IPS DF 19.7 (cell line): ENCODE results near the gene ETS1.
A peak's percentile ranks its signal among the peaks of the same experiment; 100 is the strongest.

Experiments
- DNase-seq: peaks from one replicate; pipeline ENCODE4 v3.0.0-alpha.2; 2013; ENCODE audit warnings: low read depth, low spot score

ETS1 gene

DNA sequence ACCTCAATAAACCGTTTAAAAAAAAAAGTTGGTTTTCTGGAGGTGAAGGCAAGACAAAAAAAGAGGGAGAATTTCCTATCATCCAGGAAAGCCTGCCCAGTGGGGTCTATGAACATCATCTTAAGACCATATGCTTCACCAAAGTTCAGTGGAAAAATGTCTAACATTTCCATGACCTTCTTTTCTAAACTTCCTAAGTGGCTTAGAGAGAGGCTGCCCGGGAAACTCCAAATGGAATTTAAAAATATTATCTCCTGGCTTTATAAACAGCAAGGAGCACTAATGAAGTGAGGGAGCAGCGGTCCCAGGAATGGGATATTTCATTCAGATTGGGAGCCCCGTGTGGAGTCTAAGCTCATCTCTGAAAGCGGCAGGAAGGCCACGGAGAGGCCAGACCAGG, 46.9 kb downstream of the ETS1 start:
- DNase-seq = no peak

DNA sequence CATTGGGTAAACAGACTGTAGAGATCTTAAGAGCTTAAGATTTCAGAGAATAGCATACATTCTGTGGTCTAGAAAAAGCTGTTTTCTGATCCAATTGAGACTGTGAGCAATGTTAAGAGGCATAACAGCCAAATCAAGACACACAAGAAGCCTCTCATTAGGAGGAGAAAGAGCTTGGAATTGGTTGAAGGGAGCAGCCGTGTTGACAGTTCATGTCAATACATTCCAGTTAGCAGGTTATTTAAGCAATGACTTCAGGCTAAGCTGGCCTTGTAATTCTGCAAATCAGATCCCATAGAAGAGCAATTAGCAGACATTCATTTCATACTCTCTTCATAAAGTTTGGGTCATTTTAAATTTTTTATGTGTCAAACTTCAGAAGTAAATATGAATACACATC, 50.9 kb downstream of the ETS1 start:
- no peak for DNase-seq

DNA sequence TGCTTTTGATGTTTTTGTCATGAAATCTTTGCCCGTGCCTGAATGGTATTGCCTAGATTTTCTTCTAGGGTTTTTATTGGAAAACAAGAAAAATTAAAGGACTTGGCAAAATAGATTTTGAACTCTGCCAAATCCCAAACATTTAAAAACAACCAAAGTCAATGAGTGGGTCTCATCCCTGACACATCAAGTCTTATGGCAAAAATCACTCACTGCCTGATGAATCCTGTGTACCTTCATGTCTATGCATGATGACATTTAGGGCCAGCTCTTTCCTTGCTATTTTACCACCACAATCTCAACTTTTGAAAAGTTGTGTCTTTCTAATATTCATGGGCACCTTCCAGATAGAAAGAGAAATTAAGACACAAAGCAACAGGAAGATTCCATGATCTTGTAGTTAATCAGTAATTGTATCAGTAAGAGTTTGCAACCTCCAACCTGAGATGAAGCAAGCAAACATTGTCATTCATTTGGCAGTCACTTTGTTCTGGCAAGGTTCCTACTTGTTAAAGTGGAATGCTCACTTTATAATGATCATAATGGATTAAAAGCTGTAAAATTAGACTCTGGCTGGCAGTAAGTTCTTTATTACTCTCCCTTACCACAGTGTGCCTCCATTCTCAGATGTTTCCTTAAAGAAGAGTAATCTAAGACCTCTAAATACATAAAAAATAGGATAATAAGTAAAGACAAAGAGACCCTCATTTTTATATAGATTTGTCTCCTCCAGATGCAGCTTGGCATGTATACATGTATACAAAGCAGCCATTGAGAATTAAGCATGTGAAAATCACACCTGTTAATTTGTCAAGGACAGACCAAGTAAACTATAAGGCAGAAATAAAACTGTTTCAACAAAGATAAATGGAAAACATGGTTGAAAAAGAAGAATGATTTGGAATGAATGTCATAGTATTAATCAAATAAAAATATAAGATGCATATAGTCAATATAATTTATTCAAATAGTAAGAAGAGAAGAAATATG, 51.6 kb downstream of the ETS1 start:
- no peak for DNase-seq

DNA sequence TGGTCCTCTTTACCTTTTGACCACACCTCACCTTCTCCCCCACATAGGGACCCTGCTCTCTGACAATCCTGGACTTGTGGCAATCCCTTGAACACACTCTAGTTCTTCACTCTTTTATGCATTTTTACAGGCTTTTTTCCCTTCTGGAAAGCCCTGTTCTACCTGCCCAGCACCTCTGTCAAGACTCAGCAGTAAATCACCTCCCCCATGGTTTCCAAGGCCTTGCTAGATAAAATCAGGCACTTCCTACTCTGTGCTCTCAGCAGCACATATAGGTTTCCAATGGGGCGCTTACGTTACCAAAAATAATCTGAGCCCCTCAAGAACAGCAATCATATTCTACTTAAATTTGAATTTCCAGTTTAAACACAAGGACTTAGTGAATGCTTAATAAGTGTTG, 53.9 kb downstream of the ETS1 start:
- no peak for DNase-seq

DNA sequence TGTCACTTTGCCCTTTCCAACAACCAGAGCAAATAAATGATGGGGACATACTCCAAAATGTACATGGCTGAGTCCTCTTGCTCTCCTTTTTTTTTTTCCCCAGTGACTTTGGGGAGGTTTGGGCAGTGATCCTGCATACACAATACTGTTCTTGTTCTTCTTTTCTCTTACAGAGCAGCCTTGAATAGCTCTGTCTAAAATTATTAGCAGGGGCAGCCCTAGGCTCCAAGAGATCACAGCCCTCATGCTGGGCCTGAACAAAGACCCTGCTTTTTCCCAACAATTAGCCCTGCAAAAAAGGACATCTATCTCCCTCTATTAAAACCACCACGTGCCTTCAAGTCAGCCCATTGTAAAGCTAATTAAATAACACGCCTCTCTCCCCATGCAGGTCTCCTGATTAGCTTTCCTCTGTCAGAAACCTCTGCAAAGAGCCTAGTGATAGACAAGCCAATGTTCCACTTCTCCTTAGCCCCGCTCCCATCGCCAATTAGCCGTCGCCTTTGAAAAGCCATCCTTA, 54.7 kb downstream of the ETS1 start:
- DNase-seq = peak; percentile 56

DNA sequence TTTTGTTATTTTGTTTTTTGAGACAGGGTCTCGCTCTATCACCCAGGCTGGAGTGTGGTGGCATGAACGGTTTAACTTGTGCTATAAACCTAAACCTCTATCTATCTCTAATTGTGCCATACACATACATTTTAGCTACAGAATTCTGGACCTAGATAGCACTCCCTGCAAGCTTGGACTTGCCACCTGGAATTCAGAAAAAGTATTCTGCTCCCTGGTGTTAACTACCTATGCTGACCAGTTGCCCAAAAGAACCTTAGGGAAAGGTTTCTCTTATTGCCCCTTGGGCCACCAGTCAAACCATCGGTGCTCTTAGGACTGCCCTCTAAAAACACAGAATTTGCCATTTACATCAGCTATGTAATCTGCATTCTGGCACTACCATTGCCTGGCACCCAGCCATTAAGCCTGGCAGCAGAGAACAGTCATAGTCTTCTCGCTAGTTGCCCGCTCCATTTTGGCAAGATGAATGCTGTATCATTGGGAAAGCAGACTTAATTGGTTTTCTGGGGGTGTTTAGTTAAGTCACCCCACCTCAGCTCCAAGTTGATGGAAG, 55.3 kb downstream of the ETS1 start:
- no peak for DNase-seq

DNA sequence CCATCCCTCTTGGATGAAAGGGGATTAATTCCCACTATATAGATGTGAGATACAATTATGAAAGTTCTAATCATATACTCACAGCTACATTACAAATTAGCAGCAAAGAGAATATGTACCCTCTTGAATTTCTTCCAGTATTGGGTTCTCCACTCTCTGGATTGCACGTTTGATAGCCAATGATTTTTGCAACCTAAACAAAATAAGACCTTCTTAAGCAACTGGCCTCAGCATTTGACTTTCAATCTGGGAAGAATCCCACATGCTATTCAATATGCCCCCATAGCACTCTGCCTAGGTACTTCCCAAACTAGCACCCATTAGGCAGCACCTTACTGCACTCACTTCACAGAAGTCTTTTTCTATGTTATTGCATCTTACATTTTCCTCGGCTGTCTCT, 55.8 kb downstream of the ETS1 start:
- DNase-seq = no peak

DNA sequence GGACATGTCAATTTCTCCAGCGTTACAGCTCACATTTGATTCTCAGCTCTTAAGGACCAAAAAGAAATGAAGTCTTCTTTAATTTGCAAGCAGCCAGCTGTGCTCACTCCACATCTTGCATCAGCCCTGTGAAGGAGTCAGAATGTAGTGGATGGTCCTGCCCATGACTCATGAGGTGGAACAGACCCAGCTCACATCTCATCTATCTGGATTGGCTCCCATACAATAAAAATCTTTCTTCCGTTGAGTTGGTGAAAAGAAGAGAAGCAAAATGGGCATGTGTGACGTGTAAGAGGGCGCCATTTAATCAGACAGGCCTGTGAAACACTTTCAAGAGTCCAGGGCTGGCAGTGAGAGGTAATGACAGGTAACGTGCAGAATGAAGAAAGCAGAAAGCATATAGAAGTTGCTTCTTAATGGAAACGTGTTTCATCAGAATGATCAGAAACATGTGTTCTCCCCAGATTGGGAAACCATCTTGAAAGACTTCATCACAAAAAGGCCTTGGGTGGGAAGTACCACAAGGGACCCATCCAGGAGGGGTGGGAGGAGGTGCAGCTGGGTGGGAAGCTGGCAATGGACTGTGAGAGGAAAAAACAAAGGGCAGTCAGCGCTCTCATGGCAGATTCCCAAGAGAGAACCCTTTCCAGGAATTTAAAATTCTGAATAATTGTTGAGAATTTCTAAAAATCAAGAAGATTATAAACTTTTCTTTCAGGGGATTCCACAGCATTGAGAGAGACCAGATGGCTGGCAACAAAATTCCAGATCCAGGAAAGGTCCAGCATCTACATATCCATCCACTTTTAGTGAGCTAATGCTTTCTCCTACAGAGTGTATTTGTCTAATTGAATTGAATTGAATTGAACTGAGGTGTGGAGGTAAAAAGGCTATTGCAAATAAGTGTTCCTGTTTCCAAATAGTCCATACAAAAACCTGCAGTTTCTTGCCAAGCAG, 57.0 kb downstream of the ETS1 start:
- DNase-seq = no peak

DNA sequence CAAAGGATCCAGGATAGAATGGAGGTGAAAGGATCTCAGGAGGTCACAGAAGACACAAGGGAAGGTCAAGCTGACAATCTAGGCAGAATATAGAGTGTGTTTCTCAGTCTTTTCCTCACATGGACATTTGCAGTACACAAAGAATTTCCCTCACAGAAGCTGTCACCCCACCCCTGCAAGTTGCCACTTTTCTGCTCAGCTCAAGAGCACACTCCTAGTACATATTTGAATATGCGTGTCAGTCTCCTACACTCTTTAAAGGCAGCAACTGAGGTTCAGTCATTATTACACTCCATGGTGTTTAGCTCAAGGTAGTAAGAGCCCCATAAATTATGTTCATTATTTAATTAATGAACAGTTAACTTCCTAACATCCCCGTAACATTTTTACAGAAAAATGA, 59.1 kb downstream of the ETS1 start:
- DNase-seq = no peak

DNA sequence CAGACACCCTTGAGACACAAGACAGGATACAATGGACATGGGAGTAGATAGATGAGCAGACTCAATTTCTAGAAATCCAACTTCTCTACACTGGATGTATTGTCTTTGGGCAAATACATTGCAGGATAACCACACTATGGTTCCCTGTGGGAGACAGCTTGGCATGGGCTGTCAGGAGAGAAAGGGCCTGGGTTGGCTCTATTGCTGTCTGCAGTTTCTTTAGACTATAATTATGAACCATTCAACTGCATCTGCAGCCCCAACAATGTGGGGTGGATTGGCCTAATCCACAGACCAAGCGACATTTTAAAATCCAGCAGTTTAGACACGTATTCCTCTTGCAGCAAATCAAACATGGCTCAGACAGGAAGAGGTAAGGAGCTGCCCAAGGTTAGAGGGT, 60.3 kb downstream of the ETS1 start:
- DNase-seq = no peak

DNA sequence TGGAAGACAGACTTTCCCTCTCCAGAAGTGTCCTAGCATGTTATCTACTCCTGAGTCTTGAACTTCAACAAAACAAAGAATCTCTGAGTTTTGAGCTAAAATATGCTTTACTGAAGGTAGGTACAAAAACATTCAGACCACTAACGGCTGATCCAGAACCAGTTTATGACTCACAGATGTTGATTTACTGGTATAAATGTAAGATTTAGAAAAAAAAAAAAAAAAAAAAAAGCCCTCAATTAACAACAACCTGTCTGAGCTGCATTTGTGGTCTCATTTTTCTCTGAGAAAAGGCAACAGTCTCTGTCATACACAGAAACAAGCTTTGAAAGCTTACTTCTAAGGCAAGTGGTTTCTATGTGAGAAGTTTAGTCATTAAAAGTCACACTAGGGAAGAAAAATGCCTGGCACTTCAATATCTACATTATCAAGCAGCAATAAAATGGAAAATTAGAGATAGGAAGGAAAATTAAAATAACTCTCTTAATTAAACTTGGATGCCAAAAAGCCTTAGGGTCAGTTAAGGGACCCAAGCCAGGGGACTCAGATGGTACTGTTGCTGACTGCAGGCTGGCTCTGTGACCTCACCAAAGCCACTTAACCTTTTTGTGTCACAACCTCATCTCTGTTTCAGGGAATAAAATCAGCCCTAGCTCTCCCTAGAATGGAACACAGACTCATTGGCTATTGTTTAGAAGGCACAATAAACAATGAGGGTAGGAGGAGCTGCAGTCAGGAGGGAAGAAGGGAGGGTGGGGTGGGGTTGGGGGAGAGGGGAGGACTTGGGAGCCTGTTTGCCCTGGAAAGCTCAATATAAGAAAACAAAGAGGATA, 61.7 kb downstream of the ETS1 start:
- DNase-seq = no peak

DNA sequence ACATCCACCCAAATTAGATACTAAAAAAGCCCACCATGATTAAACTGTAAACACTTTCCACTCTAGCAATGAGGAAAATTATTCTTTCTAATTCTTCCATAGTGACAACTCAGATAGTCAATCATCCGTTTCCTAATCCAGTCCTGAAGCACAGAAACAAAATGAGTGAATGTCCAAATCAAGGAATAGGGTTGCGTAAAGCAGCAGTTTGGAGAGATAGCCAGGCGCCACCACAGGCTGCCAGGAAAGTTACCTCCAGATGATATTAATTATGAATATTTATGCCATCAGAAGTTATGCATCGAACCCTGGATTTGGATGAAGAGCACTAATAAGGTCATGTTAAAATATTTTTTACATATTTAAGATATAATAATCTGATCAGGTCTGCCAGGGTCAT, 63.2 kb downstream of the ETS1 start:
- DNase-seq = no peak

DNA sequence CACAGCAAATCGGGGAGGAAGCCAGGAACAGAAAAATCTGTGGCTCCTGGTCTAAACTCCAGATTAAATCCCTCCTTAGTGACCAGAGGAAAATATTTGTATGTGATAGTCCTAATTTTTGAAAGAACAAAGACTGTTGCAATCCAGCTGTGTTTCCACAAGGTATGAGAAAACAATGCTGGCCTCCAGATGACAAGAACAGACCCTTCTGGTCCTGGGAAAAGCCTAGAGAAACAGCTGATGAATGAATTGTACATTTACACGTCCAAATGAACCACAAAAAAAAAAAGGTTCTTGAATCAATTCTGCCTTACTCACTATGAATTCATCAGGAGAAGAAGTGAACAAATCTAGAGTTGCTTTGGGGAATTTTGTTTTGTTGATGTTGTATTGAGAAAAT, 63.7 kb downstream of the ETS1 start:
- DNase-seq = no peak

DNA sequence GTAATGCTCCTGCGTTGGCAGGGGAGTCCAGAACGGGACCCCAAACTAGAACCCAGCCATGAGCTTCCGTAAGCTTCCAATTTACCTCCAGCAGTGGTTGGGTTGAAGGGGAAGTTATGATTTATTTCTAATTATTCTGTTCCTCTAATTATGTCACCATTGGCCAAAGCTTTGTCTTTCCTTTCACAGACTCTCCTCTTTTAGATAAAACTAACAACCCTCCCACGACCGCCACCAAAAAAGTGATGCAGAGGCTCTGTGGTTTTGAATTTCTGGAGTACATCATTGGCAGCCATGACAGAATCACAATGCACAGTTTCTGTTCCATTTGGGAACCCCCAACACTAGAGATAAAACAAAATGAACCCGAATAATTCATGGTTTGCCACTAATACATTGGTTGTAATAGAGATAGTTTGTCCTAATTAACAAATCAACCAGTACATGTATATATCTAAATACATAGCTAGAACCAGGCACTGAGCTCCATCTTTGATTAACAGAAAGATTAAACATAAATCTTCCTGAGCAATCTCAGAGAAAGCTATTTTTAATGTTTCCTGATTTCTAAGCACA, 64.3 kb downstream of the ETS1 start:
- DNase-seq = no peak

DNA sequence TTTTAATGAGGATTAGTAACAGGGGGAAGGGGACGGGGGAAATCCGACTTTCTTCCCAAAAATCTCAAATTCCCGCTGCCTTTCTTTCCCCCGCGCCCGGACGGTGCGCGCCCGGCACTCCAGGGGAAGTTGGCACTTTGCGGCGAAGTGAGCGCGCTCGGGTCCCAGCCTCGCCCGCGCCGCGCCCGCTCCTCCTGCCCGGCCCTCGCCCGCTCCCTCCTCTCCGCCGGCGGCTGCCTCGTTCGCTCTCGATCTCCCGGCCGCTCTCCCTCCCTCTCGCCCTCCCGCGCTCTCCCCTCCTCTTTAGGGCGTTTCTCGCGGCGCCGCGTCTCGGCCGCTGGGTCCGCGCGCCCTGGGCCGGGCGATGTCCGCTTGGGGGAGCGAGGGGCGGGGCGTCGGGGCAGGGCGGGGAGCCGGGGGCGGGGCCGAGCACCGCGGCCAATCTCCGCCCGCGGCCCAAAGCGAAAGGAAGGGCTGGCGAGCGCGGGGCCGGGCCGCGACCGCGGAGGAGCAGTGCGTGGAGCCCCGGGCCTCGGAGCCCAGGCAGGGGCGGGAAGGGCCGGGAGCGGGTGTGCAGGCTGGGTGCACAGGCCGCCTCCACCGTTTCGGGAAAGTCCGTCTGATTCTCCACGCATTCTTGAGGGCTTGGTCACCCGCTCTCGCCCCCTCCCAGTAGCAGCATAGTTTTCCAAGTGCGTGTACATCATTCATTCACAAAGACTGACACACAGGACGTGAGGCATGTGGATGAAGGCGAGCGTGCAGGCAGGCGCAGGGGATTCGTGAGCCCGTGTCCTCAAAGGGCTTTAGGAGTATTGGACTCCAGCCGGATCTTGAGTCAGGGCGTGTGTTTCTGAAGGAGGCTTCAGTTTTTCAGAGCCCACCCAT, 65.1 kb downstream of the ETS1 start:
- DNase-seq = peak; percentile 56

DNA sequence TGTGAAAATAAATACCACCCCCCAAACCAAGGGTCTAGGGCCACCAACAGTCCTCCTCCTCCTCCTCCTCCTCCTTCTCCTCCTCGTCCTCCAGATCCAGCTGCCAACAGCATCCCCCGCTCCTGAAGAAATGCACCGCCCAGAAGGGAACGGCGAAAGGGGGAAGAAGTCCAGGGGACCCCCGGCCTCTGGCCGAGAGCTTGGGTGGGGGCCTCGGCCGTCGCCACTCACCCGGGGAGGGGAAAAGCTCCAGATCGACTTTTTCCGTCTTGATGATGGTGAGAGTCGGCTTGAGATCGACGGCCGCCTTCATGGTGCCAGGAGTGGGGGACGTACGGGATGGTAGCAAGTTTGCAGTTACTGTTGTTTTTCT, 65.7 kb downstream of the ETS1 start:
- DNase-seq = no peak

DNA sequence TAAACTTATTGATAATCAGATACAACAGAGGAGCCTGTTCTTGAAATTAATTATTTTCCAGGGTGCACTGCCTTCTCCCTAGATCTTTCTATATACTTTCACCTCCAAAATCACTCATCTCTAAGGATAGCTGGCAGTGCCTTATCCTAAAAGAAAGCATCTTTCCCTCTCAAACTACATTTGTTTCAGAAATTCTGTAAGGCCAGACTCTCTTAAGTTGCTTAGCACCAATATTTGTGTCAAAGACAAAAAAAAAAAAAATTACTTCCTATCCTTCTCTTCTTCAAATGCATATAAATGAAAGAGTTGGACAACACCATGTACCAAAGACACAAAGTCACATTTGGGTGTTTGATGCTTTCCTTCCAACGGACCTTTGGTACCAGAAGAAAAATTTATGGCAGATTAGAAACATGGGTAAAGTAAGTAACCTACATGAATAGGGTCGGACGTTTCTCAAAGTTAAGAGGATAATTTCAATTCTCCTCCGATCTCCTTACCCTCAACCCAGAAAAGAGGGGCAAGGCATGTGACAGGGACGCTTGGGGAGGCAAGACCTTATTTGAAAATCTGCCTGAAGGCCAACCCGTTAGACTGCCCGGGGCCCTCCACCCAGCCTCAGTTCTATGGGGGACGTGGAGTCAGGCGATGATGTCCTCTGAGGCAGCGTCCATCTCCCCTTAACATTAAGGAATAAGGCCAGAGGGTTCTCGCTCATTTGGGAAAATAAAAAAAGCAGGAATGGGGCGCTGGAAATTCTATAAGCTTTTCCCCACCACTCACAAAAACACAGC, 66.3 kb downstream of the ETS1 start:
- no peak for DNase-seq

DNA sequence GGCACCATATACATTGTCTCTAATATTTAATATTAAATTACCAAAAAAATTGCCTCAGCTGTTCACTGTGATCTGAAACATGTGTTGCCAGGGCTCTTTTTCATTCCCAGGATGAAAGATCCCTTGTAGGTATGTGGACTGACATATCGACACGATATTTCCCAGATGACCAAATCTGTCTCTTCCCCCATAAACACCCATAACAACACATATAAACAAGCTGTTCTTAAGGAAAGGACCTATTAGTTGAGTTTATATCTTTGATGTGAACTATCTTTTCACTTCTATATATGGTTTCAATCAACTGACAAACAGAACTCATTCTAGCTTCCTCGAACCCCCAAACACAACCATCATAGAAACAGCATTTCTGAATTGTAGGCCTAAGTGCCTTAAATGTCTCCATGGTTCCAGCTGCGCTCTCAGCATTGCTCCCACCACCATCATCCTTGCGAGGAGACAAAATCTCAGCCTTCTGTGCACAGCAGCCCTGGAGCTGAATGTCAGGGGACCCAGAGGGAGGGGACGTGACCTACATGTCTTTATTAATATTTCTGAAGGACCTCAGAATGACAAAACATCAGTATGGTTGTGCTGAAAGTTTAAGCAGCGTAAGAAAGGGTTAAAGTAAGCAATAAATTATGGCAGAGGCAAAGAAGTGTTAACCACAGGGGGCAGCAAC, 67.0 kb downstream of the ETS1 start:
- no peak for DNase-seq
